Measurements from ENCODE around the gene ZBTB22. TPM values are rescaled to one million over a fixed set of nuclear protein-coding genes. Genes with fewer than 3 reads are reported as not detected.

ZBTB22 gene
- total RNA-seq, 1 donor from 2014 or later = 17.5 TPM

DNA sequence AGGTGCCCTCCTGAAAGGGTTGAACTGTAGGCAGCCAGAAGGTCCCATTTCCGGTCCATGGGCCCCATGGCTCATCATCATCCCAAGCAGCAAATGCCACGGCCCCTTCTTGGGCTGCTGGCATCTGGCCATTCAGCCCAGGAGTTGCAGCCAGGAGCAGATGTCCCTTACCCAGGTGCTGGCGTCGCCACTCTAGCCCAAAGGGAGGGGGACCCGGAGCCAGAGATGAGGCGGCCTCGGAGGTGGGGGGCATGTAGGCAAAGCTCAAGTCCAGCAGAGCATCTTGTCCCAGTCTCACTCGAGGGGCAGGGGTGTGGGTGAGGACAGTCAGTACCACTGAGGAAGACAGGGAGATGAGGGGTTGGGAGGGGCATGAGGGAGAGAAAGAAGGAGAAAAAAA is 12.5 kb downstream of the ZBTB22 start:
- Histone ChIP-seq H3K27me3 (ENCODE audit: control insufficient read depth, insufficient read depth, low read length) (no peaks in the 10 kb centered on the region), H3K4me3 (ENCODE audit: low read depth, low read length) (no peak overlapping the region), H3K36me3 (ENCODE audit: control insufficient read depth, insufficient read depth, low read length) (no peaks in the 10 kb centered on the region)
- no peak for DNase-seq (ENCODE audit: low read depth)
- TF ChIP-seq, protein P1, sequence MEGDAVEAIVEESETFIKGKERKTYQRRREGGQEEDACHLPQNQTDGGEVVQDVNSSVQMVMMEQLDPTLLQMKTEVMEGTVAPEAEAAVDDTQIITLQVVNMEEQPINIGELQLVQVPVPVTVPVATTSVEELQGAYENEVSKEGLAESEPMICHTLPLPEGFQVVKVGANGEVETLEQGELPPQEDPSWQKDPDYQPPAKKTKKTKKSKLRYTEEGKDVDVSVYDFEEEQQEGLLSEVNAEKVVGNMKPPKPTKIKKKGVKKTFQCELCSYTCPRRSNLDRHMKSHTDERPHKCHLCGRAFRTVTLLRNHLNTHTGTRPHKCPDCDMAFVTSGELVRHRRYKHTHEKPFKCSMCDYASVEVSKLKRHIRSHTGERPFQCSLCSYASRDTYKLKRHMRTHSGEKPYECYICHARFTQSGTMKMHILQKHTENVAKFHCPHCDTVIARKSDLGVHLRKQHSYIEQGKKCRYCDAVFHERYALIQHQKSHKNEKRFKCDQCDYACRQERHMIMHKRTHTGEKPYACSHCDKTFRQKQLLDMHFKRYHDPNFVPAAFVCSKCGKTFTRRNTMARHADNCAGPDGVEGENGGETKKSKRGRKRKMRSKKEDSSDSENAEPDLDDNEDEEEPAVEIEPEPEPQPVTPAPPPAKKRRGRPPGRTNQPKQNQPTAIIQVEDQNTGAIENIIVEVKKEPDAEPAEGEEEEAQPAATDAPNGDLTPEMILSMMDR (IDR thresholded peaks at IDR 0.05; ENCODE audit: insufficient read depth, low read length, poor library complexity, severe bottlenecking) = no peak

DNA sequence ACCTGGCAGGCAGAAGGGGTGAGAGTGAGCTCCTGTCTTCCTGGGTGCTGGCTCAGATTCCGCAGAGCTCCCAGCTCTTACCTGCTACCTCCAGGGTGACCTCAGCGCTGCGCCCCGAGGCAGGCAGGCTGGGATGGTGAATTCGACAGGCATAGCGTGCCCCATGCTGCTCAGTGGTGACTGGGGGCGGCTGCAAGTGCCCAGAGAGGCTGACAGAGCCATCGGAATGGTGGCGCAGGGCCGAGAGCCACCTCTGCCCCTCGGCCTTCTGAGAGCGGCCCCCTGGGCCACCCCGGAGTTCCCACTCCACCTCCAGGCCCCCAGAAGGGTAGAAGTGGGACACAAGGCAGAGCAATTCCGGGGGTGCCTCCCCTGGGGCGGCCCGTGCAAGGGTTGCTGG is 13.3 kb downstream of the ZBTB22 start:
- no peaks in the 10 kb centered on the region for H3K27me3 ChIP-seq (ENCODE audit: control insufficient read depth, insufficient read depth, low read length)
- no peaks in the 10 kb centered on the region for H3K36me3 ChIP-seq (ENCODE audit: control insufficient read depth, insufficient read depth, low read length)
- H3K4me3 ChIP-seq (ENCODE audit: low read depth, low read length) = no peak overlapping the region
- no peak for DNase-seq (ENCODE audit: low read depth)
- TF ChIP-seq, protein P1 (IDR thresholded peaks at IDR 0.05; ENCODE audit: insufficient read depth, low read length, poor library complexity, severe bottlenecking) = no peak

GRCh38 chr6:33301877-33302276 is 15.7 kb downstream of the ZBTB22 start:
- TF ChIP-seq, protein P1 (IDR thresholded peaks at IDR 0.05; ENCODE audit: insufficient read depth, low read length, poor library complexity, severe bottlenecking) = no peak
- no peaks in the 10 kb centered on the region for H3K36me3 ChIP-seq (ENCODE audit: control insufficient read depth, insufficient read depth, low read length)
- DNase-seq (ENCODE audit: low read depth) = no peak
- no peaks in the 10 kb centered on the region for H3K27me3 ChIP-seq (ENCODE audit: control insufficient read depth, insufficient read depth, low read length)
- H3K4me3 ChIP-seq (ENCODE audit: low read depth, low read length) = no peak overlapping the region

DNA sequence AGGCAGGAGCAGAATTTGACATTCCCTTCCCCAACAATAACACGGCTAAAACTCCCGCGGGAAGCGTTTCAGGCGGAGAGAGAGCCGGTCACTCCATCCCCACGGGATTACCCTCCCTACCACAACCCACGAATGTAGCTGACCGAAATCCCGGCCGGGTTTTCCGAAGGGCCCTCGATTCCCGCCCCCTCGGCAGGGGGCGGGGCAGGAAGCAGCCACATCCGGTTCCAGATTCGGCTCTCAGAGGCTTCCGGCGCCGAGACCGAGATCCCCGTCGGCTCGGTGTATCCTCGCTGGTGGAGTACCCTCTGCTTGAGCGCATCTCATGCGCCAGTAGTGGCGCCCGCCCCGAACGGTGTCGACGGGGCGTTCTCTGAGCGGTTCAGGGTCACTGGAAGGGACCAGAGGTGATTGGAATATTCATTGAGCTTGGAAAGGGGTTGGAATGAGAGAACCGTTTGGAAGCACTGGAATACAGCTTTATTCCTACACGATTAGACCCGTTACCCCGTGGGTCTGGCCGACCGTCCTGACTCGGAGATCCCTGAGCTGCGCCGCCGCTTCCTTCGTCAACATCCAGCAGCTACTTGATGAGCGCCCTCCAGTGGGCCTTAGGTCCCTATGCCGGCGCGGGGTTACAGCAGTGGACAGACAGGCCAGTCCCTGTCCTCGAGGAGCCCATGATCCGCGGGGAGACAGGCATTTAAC is 18.2 kb downstream of the ZBTB22 start:
- no peak for DNase-seq (ENCODE audit: low read depth)
- H3K36me3 ChIP-seq (ENCODE audit: control insufficient read depth, insufficient read depth, low read length) = peaks cover 1% of the 10 kb centered on the region
- peak overlapping the region; percentile 82 for H3K4me3 ChIP-seq (ENCODE audit: low read depth, low read length)
- TF ChIP-seq, protein P1 (IDR thresholded peaks at IDR 0.05; ENCODE audit: insufficient read depth, low read length, poor library complexity, severe bottlenecking) = peak; percentile 86
- H3K27me3 ChIP-seq (ENCODE audit: control insufficient read depth, insufficient read depth, low read length) = no peaks in the 10 kb centered on the region

GRCh38 chr6:33298773-33299236 is 18.7 kb downstream of the ZBTB22 start, which contains the start of gene RGL2:
RGL2 (minus strand) TSS chr6:33298942; CDS start chr6:33298610, 332 bp downstream.
- H3K27me3 ChIP-seq (ENCODE audit: control insufficient read depth, insufficient read depth, low read length) = no peaks in the 10 kb centered on the region
- no peak for DNase-seq (ENCODE audit: low read depth)
- peak within 1 kb of the TSS; percentile 82 for H3K4me3 ChIP-seq (ENCODE audit: low read depth, low read length)
- TF ChIP-seq, protein P1 (IDR thresholded peaks at IDR 0.05; ENCODE audit: insufficient read depth, low read length, poor library complexity, severe bottlenecking) = no peak
- peaks cover 1% of the 10 kb centered on the region for H3K36me3 ChIP-seq (ENCODE audit: control insufficient read depth, insufficient read depth, low read length)
